Measurements from ENCODE around the gene HBA2. TPM values are rescaled to one million over a fixed set of nuclear protein-coding genes. Genes with fewer than 3 reads are reported as not detected.
A peak's percentile ranks its signal among the peaks of the same experiment; 100 is the strongest.

HBA2 gene
- total and polyA plus RNA-seq, 2 of the 4 experiments (the other 2 are of a cell fraction), result not detected

DNA sequence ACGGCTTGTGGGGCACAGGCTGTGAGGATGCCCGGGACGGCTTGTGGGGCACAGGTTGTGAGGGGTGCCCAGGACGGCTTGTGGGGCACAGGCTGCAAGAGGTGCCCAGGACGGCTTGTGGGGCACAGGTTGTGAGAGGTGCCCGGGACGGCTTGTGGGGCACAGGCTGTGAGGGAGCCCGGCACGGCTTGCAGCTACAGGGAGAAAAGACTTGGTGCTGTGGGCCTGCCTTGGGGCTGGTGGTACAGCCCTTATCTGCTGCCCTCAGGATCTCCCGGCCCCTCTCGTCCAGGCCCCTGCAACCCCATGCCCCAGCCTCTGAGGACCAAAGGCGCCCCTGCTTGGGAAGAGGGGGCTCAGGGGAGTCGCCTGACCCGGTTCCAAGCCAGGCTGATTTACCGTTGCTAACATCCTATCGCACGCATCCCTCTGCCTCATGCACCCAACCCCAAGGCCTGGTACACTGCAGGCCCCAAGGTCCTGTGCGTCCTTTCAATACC is 11.9 kb upstream of the HBA2 start:
- ChIA-PET CTCF (no interaction called here), POLR2A (ENCODE audit: unreplicated experiment) (no interaction called here)
- no peak overlapping the region for H2BK15ac ChIP-seq (ENCODE audit: low read depth, low read length)
- H2AK9ac ChIP-seq (replicated peaks; ENCODE audit: low read depth, low read length, poor library complexity), result no peak overlapping the region
- no peak overlapping the region for H3K9ac ChIP-seq (ENCODE audit: low read depth, low read length)
- no peaks in the 10 kb centered on the region for H3K9me3 ChIP-seq (ENCODE audit: control insufficient read depth, insufficient read depth, low read length)
- peaks cover 5% of the 10 kb centered on the region; the same call in 1 of the 2 replicates for H4K20me1 ChIP-seq (ENCODE audit: insufficient read depth, low read length)
- no peak overlapping the region for H4K91ac ChIP-seq (ENCODE audit: insufficient read depth, low read depth, low read length)
- no peak overlapping the region for H3K14ac ChIP-seq (replicated peaks; ENCODE audit: low read depth, low read length)
- ATAC-seq (ENCODE audit: low read depth) (no peak), DNase-seq (no peak)
- H3K79me1 ChIP-seq (ENCODE audit: low read depth in 1 of 2, low read length in 2 of 2), result no peaks in the 10 kb centered on the region
- in situ Hi-C loops (cut with MboI; ENCODE audit: low sequenced_read_pairs) (no loop called here), dilution Hi-C loops (cut with HindIII; ENCODE audit: low sequenced_read_pairs, unreplicated experiment) (no loop called here), intact Hi-C loops (cut with micrococcal nuclease) (no loop called here)
- H3K9me1 ChIP-seq (ENCODE audit: insufficient read depth, low read length), result no peaks in the 10 kb centered on the region
- H2BK120ac ChIP-seq (ENCODE audit: low read depth, low read length), result no peak overlapping the region
- no peaks in the 10 kb centered on the region for H3K36me3 ChIP-seq (ENCODE audit: control insufficient read depth, insufficient read depth, low read length)
- peak overlapping the region; percentile 33 for H2AFZ ChIP-seq (replicated peaks; ENCODE audit: low read length, poor library complexity)
- H3K27me3 ChIP-seq (ENCODE audit: control insufficient read depth, insufficient read depth, low read length), result peaks cover 42% of the 10 kb centered on the region
- no peak overlapping the region for H3K18ac ChIP-seq (ENCODE audit: low read depth, low read length)
- H4K5ac ChIP-seq (ENCODE audit: low read depth, low read length), result no peak overlapping the region
- no peak overlapping the region for H3K4me3 ChIP-seq (ENCODE audit: insufficient read depth, low read depth, low read length)
- TF ChIP-seq CHD1 (IDR thresholded peaks at IDR 0.05; ENCODE audit: low read depth, low read length) (no peak), RCOR1 (IDR thresholded peaks at IDR 0.05; ENCODE audit: insufficient replicate concordance, low read length) (no peak), BHLHE40 (IDR thresholded peaks at IDR 0.05; ENCODE audit: low read depth, low read length) (no peak), POLR2A (IDR thresholded peaks at IDR 0.05; ENCODE audit: low read depth, low read length) (no peak), MAFK (IDR thresholded peaks at IDR 0.05; ENCODE audit: low read depth, low read length) (no peak)
- TF ChIP-seq, protein P1, sequence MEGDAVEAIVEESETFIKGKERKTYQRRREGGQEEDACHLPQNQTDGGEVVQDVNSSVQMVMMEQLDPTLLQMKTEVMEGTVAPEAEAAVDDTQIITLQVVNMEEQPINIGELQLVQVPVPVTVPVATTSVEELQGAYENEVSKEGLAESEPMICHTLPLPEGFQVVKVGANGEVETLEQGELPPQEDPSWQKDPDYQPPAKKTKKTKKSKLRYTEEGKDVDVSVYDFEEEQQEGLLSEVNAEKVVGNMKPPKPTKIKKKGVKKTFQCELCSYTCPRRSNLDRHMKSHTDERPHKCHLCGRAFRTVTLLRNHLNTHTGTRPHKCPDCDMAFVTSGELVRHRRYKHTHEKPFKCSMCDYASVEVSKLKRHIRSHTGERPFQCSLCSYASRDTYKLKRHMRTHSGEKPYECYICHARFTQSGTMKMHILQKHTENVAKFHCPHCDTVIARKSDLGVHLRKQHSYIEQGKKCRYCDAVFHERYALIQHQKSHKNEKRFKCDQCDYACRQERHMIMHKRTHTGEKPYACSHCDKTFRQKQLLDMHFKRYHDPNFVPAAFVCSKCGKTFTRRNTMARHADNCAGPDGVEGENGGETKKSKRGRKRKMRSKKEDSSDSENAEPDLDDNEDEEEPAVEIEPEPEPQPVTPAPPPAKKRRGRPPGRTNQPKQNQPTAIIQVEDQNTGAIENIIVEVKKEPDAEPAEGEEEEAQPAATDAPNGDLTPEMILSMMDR (conservative IDR thresholded peaks at IDR 0.05; ENCODE audit: low read depth, low read length), result no peak
- H3K4me1 ChIP-seq (ENCODE audit: control insufficient read depth, insufficient read depth, low read length), result no peaks in the 10 kb centered on the region; the same call in 1 of the 2 replicates
- H2BK20ac ChIP-seq (ENCODE audit: low read depth, low read length), result no peak overlapping the region
- WGBS, 2 experiments (ENCODE audit: extremely low coverage in 2 of 2, insufficient read length in 1 of 2), result 78% methylated on average over 6 of the region's 18 CpGs; no CpG with 5 or more reads in 1 of the 2 experiments
- no peak overlapping the region for H3K23ac ChIP-seq (ENCODE audit: low read depth, low read length)
- no peak overlapping the region for H4K8ac ChIP-seq (ENCODE audit: low read depth in 2 of 2, low read length in 2 of 2)
- H3K56ac ChIP-seq (ENCODE audit: extremely low read depth, insufficient read depth, low read length), result no peak overlapping the region
- no peak overlapping the region for H2AK5ac ChIP-seq (ENCODE audit: low read depth, low read length)
- no peak overlapping the region for H3K4ac ChIP-seq (ENCODE audit: low read depth, low read length)
- H2BK5ac ChIP-seq (ENCODE audit: low read depth, low read length, poor library complexity, severe bottlenecking), result no peak overlapping the region
- BruUV-seq (replicated peaks), result no TSS peak
- no peak overlapping the region for H3K27ac ChIP-seq (ENCODE audit: insufficient read depth, low read length)
- H3K4me2 ChIP-seq (ENCODE audit: low read depth, low read length), result no peak overlapping the region
